ENCODE data around the gene GNB2. TPM values are rescaled to one million over a fixed set of nuclear protein-coding genes. Genes with fewer than 3 reads are reported as not detected.

Gene GNB2
- total RNA-seq = 61.2 and 97.4 TPM in 2 replicates

DNA sequence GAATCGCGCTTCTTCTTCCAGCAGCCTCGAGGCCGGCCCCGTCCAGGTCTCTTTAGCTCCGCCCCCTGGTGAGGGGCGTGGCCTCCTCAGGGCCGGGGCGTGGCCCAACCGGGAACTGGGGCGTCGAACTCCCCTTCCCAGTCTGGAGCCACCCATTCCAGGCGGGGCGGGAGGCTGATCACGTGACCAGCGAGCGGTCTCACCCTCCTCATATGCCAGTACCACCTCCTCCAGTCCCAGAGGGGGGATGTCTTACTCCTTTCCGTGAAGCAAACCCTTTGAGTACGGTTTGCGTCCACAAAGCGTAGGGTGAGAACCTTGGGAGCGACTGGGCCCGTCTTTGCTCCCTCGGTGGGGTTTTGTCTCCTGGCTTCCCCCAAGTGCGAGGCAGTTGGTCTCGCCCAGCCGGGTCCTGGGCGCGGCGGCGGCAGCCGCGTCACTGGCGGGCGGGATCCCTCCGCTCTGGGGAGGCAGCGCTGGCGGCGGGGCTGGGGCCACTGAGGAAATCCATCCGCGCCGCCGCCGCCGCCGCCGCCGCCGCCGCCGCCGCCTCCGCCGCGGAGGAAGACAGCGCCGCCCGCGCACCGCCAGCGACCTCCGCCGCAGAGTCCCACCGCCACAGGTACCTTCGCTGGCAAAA is at the start of gene GNB2:
Gene GNB2, plus strand, starts transcription at position 439 of the 640 bp plus-strand sequence. CDS start 2,526 bp downstream, outside the sequence.
- DNase-seq (ENCODE audit: low read depth in 2 of 2) = peak; percentile 97 to 99

DNA sequence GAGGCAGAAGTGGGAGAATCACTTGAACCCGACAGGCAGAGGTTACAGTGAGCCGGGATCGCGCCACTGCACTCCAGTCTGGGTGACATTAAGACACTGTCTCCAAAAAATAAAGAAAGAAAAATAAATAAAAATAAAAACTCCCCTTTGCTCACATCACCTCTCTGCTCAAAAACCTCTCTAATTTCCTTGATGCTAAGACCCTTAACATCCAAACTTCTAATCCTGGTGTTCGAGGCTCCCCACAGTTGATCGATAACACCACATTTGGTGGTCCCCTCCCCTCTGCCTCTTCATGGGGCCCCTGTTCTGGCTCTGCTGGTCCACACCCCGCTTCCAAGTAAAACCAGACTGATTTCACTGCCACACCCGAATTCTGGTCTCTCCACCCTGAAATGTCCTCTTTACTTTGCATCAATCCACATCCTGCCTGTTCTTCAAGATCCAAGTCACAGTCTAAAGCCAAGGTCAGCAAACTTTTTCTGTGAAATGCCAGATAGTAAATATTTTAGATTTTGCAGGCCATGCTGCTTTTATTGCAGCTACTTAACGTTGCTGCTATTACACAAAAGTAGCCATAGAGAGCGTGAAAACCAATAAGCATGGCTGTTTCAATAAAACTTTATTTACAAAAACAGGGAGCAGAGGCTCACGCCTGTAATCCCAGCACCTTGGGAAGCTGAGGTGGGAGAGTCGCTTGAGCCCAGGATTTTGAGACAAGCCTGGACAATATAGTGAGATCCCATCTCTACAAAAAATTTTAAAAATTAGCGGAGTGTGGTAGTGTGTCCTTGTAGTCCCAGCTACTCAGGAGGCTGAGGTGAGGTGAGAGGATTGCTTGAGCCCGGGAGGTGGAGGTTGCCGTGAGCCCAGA is 49.4 kb upstream of the GNB2 start:
- DNase-seq (ENCODE audit: low read depth in 2 of 2) = no peak

DNA sequence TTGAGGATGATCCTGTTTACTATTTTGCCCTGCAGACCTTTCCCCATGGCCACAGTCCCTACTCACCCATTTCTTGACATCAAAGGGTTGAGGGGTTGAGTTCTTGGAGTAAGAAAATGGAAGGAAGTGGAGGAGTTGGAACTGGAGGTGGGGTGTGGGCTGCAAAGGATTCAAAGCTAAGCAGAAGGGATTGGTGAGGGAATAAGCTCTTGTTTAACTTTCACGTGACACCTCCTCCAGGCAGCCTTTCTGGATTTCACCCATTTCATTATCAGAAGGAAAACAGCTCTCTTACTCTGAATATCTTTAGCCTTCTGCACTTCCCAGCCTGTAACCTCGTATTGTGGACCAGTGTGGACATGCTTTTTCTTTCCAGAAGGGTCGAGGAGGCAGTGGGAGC is 47.5 kb upstream of the GNB2 start:
- DNase-seq (ENCODE audit: low read depth in 2 of 2) = no peak

DNA sequence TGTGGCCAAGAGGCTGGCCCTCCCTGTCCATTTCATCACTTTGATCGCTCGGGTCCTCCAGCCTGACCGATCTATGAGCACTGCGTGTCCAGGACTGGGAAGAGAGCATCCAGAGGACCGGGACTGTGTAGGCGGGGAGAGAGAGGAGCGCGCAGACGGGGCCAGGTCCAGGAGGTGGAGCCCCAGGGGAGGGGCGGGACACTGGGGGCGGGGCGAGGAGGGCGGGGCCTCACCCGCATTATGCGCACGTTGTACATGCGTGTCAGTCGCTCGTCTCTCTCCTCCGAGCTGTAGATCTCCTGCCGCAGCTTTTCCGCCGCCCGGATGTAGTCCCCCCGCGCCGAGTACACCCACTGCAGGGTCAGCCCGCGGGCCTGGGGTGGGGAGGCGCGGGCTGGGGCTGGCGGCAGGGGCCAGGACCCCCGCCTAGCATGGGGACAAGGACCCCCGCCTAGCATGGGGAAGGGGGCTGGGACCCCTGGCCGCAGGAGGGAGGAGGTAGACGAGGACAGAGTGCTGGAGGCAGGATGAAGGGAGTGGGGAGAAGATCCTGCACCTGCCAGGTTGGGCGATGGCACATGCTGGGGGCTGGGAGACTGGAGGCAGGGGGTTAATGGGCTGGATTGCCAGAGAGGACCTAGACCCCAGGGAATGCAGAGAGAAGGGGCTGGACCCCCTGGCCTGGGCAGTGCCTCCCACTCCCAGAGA is 46.9 kb upstream of the GNB2 start:
- peak; percentile 50 to 85 for DNase-seq (ENCODE audit: low read depth in 2 of 2)

DNA sequence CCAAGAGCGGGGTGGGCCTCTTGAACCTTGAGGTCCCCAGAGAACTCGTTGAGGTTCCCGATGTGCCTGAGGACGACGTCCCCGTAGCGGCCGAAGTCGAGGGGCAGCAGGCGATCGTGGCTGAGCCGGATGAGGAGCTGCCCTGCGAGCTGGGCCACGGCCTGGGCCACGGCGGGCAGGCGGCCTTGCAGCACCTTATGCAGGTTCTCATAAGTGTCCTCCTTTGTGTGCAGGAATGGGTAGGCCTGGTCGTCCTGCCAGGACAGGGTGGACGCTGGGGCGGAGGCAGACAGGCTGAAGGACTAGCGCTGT is 46.3 kb upstream of the GNB2 start:
- DNase-seq (ENCODE audit: low read depth in 2 of 2) = no peak

DNA sequence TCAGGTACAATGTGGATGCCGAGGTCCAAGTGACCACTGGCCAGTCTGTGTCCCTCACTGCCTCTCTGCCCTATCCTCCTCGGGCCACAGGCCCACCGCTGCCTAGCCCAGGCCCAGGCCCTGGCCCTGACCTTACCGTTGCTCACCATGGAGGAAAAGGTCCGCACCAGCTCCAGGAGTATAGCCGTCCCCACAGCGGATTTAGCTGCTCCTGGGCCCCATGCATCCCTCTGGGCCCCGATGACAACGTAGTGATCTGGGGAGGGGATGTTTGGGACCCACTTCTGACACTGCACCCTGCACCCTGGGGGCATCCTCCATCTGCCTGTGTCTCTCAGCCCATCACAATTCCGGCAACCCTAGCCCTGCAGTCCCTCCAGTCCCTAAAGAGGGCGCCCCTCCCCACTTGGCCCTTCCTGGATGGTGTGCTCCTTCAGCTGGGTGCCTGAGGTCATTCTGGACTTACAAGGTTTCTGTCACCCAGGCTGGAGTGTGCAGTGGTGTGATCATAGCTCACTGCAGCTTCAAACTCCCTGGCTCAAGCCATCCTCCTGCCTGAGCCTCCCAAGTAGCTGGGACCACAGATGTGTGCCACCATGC is 44.3 kb upstream of the GNB2 start:
- peak in 1 of 2 donors; percentile 24 for DNase-seq (ENCODE audit: low read depth in 2 of 2)

DNA sequence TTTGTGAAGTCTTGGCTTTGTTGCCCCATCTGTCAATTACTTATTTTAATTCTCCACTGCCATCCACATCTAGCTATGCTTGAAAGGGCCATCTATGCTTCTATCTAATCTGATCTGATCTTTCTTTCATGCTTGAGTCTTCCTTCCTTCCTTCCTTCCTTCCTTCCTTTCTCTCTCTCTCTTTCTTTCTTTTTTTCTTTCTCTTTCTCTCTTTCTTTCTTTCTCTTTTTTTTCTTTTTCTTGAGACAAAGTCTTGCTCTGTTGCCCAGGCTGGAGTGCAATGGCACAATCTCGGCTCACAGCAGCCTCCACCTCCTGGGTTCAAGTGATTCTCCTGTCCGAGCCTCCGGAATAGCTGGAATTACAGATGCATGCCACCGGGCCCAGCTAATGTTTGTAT is 43.5 kb upstream of the GNB2 start:
- no peak for DNase-seq (ENCODE audit: low read depth in 2 of 2)

DNA sequence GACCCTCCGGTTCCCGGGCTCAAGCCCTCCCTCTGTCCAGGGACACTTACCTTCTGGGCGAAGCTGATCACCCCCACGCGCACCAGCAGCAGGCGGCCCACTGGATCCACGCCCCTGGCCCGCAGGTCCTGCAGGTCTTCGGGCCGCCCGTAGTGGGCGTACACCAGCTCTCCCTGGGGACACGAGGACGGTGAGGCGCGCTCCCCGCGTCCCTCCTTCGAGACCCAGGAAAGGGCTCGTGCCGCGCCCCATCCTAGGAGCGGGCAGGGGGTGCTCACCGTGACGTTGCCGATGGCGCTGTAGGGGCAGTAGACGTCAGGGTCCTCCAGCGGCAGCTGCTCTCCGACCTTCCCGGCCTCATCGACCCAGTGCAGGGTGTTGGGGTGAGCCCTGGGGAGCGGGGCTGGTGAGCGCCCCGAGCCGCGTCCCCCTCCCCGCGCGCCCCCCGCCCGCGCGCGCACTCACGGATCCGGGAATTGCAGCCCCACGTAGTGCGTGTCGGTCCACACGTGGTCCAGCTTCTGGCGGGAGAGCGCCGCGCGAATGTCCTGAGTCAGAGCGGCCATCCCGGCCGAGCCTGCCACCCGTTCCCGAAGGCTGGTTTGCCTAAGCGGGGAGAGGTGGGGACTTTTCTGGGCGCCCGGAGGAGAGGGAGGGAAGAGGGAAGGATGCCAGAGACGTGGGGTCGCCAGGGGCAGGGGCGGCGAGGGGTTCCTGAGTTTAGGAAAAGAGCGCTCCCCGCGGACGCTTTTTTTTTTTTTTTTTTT is 40.4 kb upstream of the GNB2 start:
- peak in 1 of 2 donors; percentile 21 for DNase-seq (ENCODE audit: low read depth in 2 of 2)

DNA sequence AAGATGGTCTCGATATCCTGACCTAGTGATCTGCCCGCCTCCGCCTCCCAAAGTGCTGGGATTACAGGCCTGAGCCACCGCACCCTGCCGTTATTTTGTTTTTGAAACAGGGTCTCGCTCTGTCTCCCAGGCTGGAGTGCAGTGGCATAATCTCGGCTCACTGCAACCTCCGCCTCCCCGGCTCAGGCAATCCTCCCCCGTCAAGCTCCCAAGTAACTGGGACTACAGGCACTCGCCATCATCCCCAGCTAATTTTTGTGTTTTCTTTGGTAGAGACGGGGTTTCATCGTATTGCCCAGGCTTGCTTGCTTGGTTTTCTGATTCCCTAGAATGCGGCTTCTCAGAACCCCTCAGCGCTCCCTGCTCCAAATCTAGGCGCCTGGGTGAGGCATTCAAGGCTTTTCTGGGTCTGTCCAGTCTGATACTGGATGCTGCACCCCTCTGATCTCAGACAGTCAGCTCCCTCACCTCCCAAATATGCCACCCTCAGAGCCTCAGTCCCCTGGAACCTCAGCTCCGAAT is 33.5 kb upstream of the GNB2 start:
- DNase-seq (ENCODE audit: low read depth in 2 of 2) = no peak

DNA sequence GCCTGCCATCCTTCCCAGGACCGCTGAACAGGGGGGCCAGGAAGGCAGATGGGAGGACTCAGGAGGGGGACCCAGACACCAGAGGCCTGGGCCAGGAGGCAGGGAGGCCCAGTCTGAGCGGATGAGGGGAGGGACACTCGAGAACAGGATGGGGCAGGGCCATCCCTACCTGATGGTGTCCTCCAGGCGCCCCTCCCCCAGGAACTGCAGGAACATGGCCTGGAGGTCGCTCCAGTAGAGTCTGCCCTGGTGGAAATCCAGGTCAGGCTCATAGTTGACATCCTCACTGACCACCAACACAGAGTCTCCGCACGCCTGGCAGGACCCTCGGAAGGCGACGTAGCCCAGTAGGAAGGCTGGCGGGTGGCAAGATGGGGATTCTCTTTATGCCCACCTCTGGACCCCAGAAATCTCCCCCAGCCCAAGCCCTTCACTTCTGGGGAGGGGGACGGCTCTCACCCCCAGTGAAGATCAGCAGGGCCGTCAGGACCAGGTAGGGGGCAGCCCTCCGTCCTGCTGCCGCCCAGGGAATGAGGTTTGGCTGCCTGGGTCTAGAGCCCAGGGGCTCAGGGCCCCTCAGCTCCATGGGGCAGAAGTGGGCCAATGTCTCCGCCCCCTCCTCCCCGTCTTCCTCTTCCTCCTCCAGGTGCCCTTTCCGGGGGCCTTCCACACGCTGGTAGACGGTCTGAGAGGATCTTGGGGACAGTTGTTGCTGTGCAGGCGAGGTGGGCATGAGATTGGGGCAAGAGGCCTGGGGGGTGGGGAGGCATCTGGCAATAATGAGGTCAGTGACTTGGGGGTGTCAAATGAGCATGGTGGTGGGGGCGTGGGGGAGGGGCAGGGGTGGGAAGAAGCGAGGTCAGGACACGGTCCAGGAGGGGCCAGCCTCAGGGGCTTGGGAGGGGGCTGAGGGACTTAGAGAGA is 32.8 kb upstream of the GNB2 start:
- no peak for DNase-seq (ENCODE audit: low read depth in 2 of 2)

DNA sequence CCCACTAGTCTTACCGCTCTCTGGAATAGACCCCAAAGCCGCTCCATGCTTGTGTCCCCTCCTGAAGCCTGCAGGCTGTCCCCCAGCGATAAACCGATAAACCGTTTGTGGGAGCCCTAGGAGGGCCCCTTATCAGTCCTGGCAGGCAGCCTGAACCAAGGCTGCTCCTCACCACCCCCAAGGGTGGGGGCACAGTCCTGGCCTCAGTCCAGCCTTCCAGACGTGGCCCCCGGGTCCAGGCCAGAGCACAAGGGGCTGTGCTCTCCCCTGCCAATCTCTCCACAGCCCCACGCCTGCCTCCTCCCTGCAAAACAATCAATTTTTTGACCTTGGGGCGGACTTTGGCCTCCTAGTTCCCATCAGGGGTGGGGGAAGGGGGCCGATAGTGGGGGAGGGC is 32.1 kb upstream of the GNB2 start, which contains the start of gene TFR2:
Gene TFR2, minus strand, starts transcription at position 90 of the 397 bp plus-strand sequence. Its CDS starts 43 bp downstream, at position 47.
- no peak for DNase-seq (ENCODE audit: low read depth in 2 of 2)

DNA sequence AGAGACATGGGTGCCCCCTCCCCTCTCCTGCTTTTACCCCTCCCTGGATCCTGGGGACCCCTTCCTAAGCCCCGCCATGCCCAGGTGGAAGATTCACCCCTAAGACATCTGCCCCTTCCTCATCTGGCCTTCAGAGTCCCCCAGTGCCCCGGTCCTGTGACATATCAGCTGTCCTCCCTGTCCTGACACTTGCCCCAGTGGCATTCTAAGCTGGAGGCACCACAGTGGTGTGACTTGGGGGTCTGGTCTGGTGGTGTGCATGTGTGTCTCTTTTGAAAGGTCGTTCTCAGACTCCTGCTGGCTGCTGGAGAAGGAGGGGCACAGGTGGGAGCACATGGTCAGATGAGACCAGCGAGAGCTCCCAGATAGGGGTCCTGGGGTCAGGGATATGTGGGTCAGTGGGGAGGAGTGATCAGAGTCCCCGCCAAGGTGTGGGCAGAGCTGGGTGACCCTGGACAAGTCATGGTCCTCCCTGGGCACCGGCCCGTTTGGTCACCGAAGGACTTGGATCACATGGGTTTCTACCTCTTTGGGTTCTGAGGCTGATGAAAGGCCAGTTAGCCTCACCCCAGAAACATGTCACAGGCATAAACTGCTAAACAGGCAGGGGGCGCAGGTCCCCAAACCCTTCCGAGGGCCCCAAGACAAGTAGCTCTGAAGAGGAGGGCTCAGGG is 31.5 kb upstream of the GNB2 start:
- no peak for DNase-seq (ENCODE audit: low read depth in 2 of 2)

DNA sequence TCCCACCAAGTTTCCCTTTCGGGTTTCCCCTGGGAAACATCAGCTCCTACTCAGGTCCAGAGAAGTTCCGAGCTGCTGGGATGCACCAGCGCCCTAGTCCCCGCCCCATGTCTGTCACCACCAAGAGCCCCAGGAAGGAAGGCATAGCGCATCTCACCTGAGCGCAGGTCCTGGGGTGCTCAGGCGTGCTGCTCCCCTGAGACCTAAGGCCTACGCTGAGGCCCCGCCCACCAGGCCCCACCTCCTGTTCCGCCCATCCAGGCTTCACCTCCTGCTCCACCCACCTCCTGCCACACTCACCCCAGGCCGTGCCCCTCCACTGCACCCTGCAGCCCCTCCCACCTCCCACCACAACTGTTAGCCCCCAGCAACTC is 31.0 kb upstream of the GNB2 start:
- DNase-seq (ENCODE audit: low read depth in 2 of 2) = no peak

DNA sequence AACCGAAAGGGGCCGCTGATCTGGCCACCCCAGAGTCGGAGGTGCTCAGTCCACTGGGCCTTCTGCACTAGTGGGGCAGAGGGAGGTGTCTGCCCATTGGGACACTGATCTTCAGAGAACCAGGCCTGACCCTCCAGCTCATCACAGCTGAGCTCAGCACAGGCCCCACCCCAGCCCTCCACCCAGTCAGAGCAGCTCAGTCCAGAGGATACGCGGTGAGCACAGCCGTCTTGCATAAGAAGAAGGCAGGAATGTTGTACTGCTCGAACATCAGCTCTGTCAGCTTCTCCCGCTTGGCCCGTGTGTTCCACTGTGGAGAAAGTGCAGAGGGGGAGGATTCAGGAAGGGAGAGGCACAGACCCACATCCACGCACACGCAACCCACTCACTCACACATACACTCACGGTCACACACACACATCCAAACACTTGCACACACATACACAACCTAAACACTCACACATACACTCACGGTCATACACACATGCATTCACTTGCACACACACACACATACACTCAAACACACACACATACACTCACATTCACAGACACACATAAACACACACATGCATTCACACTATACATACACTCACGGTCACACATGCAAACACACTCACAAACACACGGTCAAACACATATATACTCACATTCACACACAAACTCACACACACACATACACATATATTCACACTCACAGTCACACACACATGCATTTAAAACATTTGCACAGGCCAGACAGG is 23.5 kb upstream of the GNB2 start:
- DNase-seq (ENCODE audit: low read depth in 2 of 2) = no peak

DNA sequence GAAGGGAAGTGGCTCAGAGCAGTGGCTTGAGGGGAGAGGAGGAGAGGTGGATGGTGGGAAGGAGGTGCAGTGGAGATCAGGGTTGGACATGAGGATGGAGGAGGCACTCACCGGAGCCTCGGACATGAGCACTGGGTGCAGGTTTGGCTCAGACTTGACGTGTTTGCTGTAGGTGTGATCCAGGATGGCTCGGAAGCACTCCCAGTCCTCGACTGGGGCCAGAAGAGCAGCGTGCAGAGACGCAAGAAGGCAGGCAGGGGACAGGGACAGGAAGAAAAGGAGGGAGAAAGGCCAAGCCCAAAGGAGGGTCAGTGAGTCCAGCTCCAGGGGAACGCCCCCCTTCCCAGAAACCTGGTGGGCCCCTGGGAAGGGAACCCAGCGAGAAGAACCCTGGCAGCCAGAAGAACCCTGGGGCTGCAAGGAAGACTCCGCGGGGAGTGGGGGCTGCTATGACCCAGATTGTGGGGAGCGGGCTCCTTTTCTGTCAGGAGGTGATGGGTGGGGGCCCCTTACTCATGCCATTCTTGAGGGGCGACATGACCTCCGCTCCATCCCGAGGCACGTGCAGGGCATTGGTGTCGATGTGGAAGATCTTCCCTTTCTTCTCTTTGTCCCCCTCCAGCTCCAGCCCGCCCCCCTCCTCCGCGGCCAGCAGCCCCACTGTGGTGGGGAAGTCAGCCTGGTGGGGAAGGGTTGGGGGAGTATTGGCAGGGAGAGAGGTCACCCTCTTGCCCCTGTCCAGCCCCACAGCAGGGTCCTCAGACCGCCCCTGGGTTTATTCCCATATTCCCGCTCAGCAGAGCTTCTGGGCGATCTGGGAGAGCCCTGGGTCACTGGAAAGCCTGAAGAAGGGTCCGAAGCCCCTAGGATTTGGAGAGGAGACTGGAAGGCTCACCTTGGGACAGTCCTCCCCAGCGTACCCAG is 18.4 kb upstream of the GNB2 start:
- DNase-seq (ENCODE audit: low read depth in 2 of 2) = no peak

DNA sequence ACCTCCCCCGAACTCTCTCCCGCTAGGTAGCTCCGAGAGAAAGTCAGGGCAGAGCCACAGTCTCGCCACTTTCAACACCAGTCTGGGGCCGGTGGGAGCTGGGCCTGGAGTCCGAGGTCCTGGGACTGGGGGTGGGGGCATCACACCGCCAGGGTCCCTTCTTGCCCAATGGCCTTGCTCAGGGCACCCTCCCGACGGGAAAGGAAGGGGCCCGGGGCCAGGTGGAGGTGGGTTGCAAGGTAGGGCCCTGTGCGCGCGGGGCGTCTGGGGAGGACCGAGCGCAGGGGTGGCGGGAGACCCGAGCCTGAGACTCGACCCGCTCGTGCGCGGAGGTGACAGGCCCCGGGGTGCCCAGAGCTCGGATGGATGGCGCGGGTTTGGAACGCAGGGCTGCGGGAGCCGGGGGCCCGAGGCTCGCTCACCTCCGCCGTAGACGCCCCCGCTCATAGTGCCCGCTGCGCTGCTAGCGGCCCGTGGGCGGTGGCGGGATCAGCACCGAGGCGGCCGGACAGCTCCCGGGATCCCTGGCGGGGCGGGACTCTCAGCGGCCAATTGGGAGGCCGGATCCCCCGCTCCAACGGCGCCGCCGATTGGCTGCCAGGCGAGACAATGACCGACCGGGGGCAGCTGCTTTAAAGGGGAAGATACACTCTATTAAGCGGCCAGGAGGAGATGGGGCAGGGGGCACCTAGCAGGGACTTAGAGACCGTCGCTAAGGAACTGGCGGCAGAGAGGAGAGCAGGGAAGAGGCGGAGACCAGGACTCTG is 17.4 kb upstream of the GNB2 start, which contains the start of gene ACTL6B:
Gene ACTL6B, minus strand, starts transcription at position 541 of the 767 bp plus-strand sequence. Its CDS starts 94 bp downstream, at position 447.
- peak in 1 of 2 donors; percentile 69 for DNase-seq (ENCODE audit: low read depth in 2 of 2)

All from dermis microvascular lymphatic vessel endothelial cell (primary cell).